Mucosa of gallbladder (tissue), 1 donor: ENCODE measurements around the gene ALX4. TPM values are rescaled to one million over a fixed set of nuclear protein-coding genes. Genes with fewer than 3 reads are reported as not detected.

Experiments
- DNase-seq: peaks from one replicate; pipeline ENCODE4 v3.0.0-alpha.2; 2020; ENCODE audit warnings: low spot score
- total RNA-seq: library from RNA; stranded (reverse); gene quantifications from one replicate; pipeline ENCODE4 v1.2.1, GENCODE V29; 2021
- donor health status: DM: no; HTN: no; CAD: no.

The ALX4 gene
- total RNA-seq, 1 donor from 2014 or later: 0.03 TPM

- no peak for DNase-seq
Measured at GRCh38 chr11:44315947-44316658, 6.2 kb upstream of the ALX4 start.

- DNase-seq: no peak
Measured at GRCh38 chr11:44314733-44315132, 4.8 kb upstream of the ALX4 start.

- DNase-seq: no peak
Measured at GRCh38 chr11:44313761-44314489, 4.0 kb upstream of the ALX4 start.

- no peak for DNase-seq
Measured at GRCh38 chr11:44312876-44313275, 2.9 kb upstream of the ALX4 start.

- DNase-seq: no peak
Measured at GRCh38 chr11:44311339-44312261, 1.7 kb upstream of the ALX4 start.

GRCh38 chr11:44310463-44311272, 729 bp upstream of the ALX4 start:
- no peak for DNase-seq

GRCh38 chr11:44310206-44310462, 195 bp upstream of the ALX4 start:
- no peak for DNase-seq

- DNase-seq: no peak
Measured at GRCh38 chr11:44308923-44309477, 939 bp downstream of the ALX4 start.

- no peak for DNase-seq
Measured at GRCh38 chr11:44308256-44308922, 1.6 kb downstream of the ALX4 start.

- DNase-seq: no peak
Measured at GRCh38 chr11:44307340-44308099, 2.4 kb downstream of the ALX4 start.

- no peak for DNase-seq
Measured at GRCh38 chr11:44306918-44307244, 3.1 kb downstream of the ALX4 start.

GRCh38 chr11:44306052-44306917, 3.7 kb downstream of the ALX4 start:
- DNase-seq: no peak

GRCh38 chr11:44305470-44306051, 4.4 kb downstream of the ALX4 start:
- no peak for DNase-seq

- no peak for DNase-seq
Measured at GRCh38 chr11:44305026-44305469, 4.9 kb downstream of the ALX4 start.

- no peak for DNase-seq
Measured at GRCh38 chr11:44304091-44305025, 5.6 kb downstream of the ALX4 start.

GRCh38 chr11:44303401-44303938, 6.5 kb downstream of the ALX4 start:
- no peak for DNase-seq

- no peak for DNase-seq
Measured at GRCh38 chr11:44301564-44302271, 8.2 kb downstream of the ALX4 start.
